K562 (cell line): Measurements from ENCODE around the gene EPHA2. TPM values are rescaled to one million over a fixed set of nuclear protein-coding genes. Genes with fewer than 3 reads are reported as not detected.
A peak's percentile ranks its signal among the peaks of the same experiment; 100 is the strongest.

Source experiments
- BHLHE40 ChIP-seq: IDR thresholded peaks from 2 replicates; pipeline ENCODE4 v1.6.1; 2011; ENCODE audit warnings: low read length, improper control_type of control experiment
- NKRF ChIP-seq: fragments of 450-650 bp; IDR thresholded peaks from 2 replicates; pipeline ENCODE4 v1.6.1; 2016; ENCODE audit warnings: borderline replicate concordance
- RCOR1 ChIP-seq, 2 experiments: IDR thresholded peaks; 2 replicates each; pipeline ENCODE4 v1.6.1; 2012; ENCODE audit warnings: low read depth in 2 of 2, low read length in 2 of 2, borderline replicate concordance in 1 of 2, improper control_type of control experiment in 1 of 2
- STAG1 ChIP-seq: sonication (generic); formaldehyde crosslinking; IDR thresholded peaks from 2 replicates; pipeline ENCODE4 v1.5.0; 2020; ENCODE audit warnings: missing genetic modification reagents, borderline replicate concordance
- YY1 ChIP-seq, 3 experiments: IDR thresholded peaks; 2 replicates each; pipeline ENCODE4 v1.6.1; 2011; ENCODE audit warnings: low read length in 2 of 3, mild to moderate bottlenecking in 2 of 3, moderate library complexity in 2 of 3, borderline replicate concordance in 1 of 3, control low read depth in 1 of 3, low read depth in 1 of 3; ENCODE audit not compliant: insufficient read depth in 3 of 3, insufficient replicate concordance in 2 of 3, control insufficient read depth in 1 of 3, insufficient read length in 1 of 3; ENCODE audit errors: extremely low read depth in 1 of 3
- polyA plus RNA-seq, 8 experiments: library from polyadenylated mRNA; depleted of rRNA in 4 of 8; stranded (reverse) in 5 of 8; unstranded in 3 of 8; fragments of >200 nt; fragmentation: Nextera tagmentation in 2 of 8; fragmentation: Illumina TruSeq in 1 of 8; extraction: Ambion mirVana in 2 of 8; extraction: Trizol in 1 of 8; gene quantifications; 2 replicates each; pipeline versions ENCODE4 v1.2.1 to v1.2.3, GENCODE V29; 2011 to 2014; ENCODE audit warnings: inconsistent platforms in 1 of 8, missing spikeins in 1 of 8
- total RNA-seq, 7 experiments: library from RNA; depleted of rRNA in 6 of 7; stranded (reverse); fragments of >200 nt in 6 of 7; fragmentation: Illumina TruSeq in 2 of 7; extraction: Trizol in 2 of 7; gene quantifications; 2 replicates each; pipeline versions ENCODE4 v1.2.1 to v1.2.3, GENCODE V29; 2011 to 2021; ENCODE audit warnings: low replicate concordance in 1 of 7
- TF ChIP-seq, protein P1 (sequence below): fragments of 450-650 bp; IDR thresholded peaks from 2 replicates; pipeline ENCODE4 v1.6.1; 2017; ENCODE audit warnings: antibody characterized with exemption, mild to moderate bottlenecking
- TF ChIP-seq, protein P2 (sequence below): fragments of 450-650 bp; formaldehyde crosslinking; IDR thresholded peaks from 2 replicates; pipeline ENCODE4 v1.4.0; 2020; ENCODE audit warnings: mild to moderate bottlenecking, moderate library complexity
- TF ChIP-seq, protein P3 (sequence below), 2 experiments: fragments of 450-650 bp; formaldehyde crosslinking in 1 of 2; IDR thresholded peaks; 2 replicates each; pipeline versions ENCODE4 v1.4.0 to v1.6.1; 2014 to 2020; ENCODE audit warnings: mild to moderate bottlenecking in 2 of 2, borderline replicate concordance in 1 of 2, low read depth in 1 of 2

EPHA2 gene
- total and polyA plus RNA-seq, 9 of the 15 experiments (the other 6 are each of a cell fraction or from before 2014, with no cell fraction given) = 0.04 to 0.40 (median 0.07) TPM; not detected in 4

DNA sequence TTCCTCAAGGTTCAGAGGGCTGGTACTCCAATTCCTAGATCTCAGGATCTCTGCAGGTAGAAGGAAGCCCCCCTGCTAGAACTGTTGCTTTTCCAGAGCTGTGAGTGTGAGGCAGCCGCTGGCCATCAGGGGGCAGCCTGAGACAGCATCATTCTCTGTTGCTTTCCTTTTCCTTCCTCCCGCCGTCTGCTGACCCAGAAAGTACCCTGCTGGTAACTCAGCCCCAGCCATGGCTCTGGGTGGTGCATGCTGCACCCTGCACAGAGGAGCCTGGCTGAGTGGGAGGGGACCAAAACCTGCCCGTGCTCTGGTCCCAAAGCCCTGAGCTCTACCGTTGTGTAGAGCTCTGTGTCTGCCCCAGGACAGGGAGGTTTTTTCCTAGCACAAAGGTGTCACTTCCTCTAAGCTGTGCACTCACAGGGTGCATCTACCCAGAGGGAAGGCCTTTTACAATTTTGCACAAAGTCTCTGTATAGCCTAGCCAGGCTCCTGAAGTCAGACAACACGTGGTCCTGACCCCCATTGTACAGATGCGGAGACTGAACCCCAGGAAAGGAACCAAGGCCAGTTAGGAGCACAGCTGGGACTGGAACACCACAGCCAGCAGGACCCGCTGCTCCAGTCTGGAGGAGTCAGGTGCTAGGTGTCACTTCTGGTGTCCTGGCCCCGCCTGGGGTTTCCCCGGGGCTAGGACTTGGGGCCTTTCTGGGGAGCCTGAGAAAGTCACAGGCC is 76.8 kb downstream of the EPHA2 start (continued):
- TF ChIP-seq, protein P1, sequence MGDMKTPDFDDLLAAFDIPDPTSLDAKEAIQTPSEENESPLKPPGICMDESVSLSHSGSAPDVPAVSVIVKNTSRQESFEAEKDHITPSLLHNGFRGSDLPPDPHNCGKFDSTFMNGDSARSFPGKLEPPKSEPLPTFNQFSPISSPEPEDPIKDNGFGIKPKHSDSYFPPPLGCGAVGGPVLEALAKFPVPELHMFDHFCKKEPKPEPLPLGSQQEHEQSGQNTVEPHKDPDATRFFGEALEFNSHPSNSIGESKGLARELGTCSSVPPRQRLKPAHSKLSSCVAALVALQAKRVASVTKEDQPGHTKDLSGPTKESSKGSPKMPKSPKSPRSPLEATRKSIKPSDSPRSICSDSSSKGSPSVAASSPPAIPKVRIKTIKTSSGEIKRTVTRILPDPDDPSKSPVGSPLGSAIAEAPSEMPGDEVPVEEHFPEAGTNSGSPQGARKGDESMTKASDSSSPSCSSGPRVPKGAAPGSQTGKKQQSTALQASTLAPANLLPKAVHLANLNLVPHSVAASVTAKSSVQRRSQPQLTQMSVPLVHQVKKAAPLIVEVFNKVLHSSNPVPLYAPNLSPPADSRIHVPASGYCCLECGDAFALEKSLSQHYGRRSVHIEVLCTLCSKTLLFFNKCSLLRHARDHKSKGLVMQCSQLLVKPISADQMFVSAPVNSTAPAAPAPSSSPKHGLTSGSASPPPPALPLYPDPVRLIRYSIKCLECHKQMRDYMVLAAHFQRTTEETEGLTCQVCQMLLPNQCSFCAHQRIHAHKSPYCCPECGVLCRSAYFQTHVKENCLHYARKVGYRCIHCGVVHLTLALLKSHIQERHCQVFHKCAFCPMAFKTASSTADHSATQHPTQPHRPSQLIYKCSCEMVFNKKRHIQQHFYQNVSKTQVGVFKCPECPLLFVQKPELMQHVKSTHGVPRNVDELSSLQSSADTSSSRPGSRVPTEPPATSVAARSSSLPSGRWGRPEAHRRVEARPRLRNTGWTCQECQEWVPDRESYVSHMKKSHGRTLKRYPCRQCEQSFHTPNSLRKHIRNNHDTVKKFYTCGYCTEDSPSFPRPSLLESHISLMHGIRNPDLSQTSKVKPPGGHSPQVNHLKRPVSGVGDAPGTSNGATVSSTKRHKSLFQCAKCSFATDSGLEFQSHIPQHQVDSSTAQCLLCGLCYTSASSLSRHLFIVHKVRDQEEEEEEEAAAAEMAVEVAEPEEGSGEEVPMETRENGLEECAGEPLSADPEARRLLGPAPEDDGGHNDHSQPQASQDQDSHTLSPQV = peak; percentile 73
- TF ChIP-seq NKRF (no peak), BHLHE40 (peak; percentile 39; the same call in 1 of the 2 replicates), RCOR1 (IDR thresholded peaks at IDR 0.05; ENCODE audit: borderline replicate concordance in 1 of 2, low read depth in 2 of 2, low read length in 2 of 2) (peak in 1 of 2 experiments; percentile 67; a peak in 2 of 4 replicates), YY1 (IDR thresholded peaks at IDR 0.05; ENCODE audit: borderline replicate concordance in 1 of 3, control insufficient read depth in 1 of 3, extremely low read depth in 1 of 3, insufficient read depth in 3 of 3, insufficient read length in 1 of 3, insufficient replicate concordance in 2 of 3, low read depth in 1 of 3, low read length in 2 of 3) (peak in 2 of 3 experiments; percentile 31 to 36), STAG1 (peak; percentile 98)
- TF ChIP-seq, protein P2, sequence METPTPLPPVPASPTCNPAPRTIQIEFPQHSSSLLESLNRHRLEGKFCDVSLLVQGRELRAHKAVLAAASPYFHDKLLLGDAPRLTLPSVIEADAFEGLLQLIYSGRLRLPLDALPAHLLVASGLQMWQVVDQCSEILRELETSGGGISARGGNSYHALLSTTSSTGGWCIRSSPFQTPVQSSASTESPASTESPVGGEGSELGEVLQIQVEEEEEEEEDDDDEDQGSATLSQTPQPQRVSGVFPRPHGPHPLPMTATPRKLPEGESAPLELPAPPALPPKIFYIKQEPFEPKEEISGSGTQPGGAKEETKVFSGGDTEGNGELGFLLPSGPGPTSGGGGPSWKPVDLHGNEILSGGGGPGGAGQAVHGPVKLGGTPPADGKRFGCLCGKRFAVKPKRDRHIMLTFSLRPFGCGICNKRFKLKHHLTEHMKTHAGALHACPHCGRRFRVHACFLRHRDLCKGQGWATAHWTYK = peak; percentile 57; the same call in 1 of the 2 replicates
- TF ChIP-seq, protein P3, sequence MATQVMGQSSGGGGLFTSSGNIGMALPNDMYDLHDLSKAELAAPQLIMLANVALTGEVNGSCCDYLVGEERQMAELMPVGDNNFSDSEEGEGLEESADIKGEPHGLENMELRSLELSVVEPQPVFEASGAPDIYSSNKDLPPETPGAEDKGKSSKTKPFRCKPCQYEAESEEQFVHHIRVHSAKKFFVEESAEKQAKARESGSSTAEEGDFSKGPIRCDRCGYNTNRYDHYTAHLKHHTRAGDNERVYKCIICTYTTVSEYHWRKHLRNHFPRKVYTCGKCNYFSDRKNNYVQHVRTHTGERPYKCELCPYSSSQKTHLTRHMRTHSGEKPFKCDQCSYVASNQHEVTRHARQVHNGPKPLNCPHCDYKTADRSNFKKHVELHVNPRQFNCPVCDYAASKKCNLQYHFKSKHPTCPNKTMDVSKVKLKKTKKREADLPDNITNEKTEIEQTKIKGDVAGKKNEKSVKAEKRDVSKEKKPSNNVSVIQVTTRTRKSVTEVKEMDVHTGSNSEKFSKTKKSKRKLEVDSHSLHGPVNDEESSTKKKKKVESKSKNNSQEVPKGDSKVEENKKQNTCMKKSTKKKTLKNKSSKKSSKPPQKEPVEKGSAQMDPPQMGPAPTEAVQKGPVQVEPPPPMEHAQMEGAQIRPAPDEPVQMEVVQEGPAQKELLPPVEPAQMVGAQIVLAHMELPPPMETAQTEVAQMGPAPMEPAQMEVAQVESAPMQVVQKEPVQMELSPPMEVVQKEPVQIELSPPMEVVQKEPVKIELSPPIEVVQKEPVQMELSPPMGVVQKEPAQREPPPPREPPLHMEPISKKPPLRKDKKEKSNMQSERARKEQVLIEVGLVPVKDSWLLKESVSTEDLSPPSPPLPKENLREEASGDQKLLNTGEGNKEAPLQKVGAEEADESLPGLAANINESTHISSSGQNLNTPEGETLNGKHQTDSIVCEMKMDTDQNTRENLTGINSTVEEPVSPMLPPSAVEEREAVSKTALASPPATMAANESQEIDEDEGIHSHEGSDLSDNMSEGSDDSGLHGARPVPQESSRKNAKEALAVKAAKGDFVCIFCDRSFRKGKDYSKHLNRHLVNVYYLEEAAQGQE (IDR thresholded peaks at IDR 0.05; ENCODE audit: borderline replicate concordance) = peak; percentile 92
- TF ChIP-seq, protein P3 (CRISPR knock-in tag; IDR thresholded peaks at IDR 0.05; ENCODE audit: low read depth) = no peak
